GM12865 (cell line): ENCODE measurements around the gene SDSL.
A peak's percentile ranks its signal among the peaks of the same experiment; 100 is the strongest.

Source experiments
- DNase-seq: peaks from one replicate; pipeline ENCODE4 v3.0.0; 2010; ENCODE audit warnings: low read depth
- H3K4me3 ChIP-seq: 2 replicates; pipeline ENCODE4 v1.5.1; 2011; ENCODE audit warnings: mild to moderate bottlenecking, low read depth, low read length, control low read depth
- TF ChIP-seq, protein P1 (sequence below): IDR thresholded peaks from 2 replicates; pipeline ENCODE4 v1.5.1; 2011; ENCODE audit warnings: low read length, control low read depth, low read depth, inconsistent platforms; ENCODE audit not compliant: insufficient read depth; ENCODE audit errors: missing control alignments

Gene SDSL, protein sequence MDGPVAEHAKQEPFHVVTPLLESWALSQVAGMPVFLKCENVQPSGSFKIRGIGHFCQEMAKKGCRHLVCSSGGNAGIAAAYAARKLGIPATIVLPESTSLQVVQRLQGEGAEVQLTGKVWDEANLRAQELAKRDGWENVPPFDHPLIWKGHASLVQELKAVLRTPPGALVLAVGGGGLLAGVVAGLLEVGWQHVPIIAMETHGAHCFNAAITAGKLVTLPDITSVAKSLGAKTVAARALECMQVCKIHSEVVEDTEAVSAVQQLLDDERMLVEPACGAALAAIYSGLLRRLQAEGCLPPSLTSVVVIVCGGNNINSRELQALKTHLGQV

DNA sequence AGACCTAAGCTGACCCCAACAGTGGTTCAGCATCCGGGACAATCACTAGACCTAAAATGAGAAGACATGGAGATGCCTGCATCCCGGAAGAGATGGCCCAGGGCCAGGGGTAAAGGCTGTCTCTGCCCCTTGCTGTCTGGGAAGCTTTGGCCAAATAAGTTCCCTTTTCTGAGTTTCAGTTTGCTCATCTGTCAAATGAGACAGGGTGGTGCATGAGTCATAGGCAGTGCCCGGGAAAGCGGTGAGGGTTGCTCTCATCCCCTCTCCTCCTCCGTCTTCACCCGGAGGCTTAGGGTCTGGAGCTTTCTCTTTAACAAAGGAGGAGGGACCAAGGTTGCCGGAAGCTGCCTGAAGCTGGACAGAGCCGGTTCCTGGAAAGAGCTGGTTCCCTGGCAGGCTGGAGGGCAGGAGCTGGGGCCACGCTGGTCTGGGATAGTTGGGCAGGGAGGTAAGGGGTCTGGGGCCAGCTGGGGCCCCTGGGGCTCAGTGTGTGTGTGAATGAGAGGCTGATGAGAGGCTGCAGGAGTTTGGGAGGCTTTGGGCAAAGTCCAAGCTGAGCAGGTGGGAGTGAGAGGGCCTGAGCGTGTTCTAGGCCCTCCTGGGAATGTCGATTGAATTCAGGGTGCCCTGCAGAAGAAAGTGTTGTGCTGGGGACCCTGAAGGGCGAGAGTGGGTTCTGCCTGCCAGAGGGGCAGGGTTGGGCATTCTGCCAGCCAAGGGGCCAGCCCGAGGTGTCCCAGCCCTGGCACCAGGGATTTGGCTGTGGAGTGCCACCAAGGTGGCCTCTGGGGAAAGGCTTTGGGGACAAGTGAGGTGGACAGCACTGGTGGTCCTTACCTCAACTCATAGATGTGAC, at the start of gene SDSL:
Gene SDSL (plus strand): TSS at position 351 of the 856 bp plus-strand sequence. CDS start 5,603 bp downstream, outside the sequence.
- H3K4me3 ChIP-seq, result peak within 1 kb of the TSS; percentile 63
- TF ChIP-seq, protein P1, sequence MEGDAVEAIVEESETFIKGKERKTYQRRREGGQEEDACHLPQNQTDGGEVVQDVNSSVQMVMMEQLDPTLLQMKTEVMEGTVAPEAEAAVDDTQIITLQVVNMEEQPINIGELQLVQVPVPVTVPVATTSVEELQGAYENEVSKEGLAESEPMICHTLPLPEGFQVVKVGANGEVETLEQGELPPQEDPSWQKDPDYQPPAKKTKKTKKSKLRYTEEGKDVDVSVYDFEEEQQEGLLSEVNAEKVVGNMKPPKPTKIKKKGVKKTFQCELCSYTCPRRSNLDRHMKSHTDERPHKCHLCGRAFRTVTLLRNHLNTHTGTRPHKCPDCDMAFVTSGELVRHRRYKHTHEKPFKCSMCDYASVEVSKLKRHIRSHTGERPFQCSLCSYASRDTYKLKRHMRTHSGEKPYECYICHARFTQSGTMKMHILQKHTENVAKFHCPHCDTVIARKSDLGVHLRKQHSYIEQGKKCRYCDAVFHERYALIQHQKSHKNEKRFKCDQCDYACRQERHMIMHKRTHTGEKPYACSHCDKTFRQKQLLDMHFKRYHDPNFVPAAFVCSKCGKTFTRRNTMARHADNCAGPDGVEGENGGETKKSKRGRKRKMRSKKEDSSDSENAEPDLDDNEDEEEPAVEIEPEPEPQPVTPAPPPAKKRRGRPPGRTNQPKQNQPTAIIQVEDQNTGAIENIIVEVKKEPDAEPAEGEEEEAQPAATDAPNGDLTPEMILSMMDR, result no peak
- peak; percentile 84 for DNase-seq

DNA sequence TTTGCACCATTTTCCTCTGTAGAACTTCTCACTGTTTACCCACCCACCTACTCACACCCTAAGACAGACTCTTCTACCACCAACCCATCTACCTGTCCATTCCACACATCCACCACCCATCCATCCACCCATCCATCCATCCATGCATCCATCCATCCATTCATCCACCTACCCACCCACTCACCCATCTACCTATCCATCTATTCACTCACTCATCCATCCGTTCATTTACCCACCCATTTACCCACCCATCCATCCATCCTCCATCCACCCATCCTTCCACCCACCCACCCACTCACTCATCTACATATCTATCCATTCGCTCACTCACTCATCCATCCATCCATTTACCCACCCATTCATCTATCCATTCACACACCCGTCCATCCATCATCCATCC, 48.7 kb upstream of the SDSL start:
- no peak overlapping the region for H3K4me3 ChIP-seq
- DNase-seq, result no peak
- TF ChIP-seq, protein P1, result no peak

DNA sequence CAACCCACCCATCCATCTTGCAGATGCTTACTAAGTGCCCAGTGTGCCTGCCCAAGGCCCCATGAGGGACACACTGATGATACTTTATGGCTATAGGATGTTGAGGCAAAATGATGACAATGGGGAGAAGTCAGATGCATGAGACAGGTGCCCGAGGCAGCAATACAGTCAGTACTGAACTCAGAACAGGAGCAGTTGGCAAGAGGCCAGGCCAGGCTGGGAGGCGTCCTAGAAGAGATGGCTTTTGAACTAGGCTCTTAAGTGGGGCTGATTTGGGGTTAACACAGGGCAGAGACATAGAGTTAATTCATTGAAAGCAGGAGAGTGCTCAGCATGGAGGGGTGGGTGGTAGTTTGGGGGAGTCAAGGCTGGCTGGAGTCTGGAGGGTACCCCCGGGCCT, 48.2 kb upstream of the SDSL start:
- DNase-seq, result no peak
- no peak overlapping the region for H3K4me3 ChIP-seq
- TF ChIP-seq, protein P1, result no peak

DNA sequence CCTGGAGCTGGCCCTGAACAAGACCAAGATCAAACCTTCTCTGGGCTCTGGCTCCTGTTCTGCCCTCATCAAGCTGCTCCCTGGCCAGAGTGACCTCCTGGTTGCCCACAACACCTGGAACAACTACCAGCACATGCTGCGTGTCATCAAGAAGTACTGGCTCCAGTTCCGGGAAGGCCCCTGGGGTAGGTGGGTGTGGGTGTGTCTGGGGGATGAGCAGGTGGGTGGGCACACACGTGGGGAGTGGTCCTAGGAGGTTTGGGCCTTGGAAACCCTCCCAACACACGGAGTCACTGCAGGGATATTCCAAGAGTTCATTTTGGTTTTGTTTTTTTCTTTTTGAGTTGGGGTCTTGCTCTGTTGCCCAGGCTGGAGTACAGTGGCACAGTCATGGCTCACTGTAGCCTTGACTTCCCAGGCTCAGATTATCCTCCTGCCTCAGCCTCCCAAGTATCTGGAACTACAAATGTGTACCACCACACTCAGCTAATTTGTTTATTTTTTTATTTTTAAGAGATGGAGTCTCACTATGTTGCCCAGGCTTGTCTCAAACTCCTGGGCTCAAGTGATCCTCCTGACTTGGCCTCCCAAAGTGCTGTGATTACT, 47.3 kb upstream of the SDSL start:
- no peak overlapping the region for H3K4me3 ChIP-seq
- TF ChIP-seq, protein P1, result no peak

DNA sequence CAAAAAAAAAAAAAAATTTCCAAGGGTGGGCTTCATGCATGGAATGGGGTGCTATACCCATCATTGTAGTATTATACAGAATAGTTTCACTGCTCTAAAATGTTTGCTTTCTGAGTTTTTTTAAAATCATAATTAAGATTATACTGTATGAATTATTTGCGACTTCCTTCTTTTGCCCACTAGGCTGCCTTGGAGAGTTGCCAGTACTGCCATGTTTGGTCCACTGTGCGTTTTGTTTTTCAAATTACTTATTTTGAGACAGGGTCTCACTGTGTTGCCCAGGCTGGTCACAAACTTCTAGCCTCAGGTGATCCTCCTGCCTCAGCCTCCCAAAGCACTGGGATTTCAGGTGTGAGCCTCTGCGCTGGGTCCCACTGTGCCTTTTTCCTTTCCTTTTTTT, 43.9 kb upstream of the SDSL start:
- DNase-seq, result no peak
- H3K4me3 ChIP-seq, result no peak overlapping the region
- TF ChIP-seq, protein P1, result no peak

More for the DNA sequence above, 47.3 kb upstream of the SDSL start:
- DNase-seq, result no peak

DNA sequence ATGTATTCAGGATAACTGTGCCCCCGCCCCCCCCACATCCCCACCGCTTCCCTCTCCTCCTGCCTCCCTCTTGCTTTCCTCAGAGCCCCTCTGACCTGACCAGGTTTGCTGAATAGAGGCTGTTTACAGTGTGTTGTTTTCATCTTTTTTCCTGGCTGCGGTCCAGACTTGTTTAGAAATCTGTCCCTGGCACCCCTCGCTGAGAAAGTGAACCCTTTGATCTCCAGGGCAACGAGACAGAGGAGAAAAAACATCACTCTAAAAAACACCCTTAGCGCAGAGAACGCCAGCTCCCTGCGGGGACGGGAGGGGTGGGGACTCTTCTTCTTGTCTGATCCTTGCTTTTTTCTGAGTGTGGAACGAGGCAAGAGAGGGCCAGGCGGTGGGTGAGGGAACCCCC, 41.0 kb upstream of the SDSL start:
- TF ChIP-seq, protein P1, result no peak
- DNase-seq, result no peak
- H3K4me3 ChIP-seq, result no peak overlapping the region
